Measurements from ENCODE around the gene FCAMR.

FCAMR gene

DNA sequence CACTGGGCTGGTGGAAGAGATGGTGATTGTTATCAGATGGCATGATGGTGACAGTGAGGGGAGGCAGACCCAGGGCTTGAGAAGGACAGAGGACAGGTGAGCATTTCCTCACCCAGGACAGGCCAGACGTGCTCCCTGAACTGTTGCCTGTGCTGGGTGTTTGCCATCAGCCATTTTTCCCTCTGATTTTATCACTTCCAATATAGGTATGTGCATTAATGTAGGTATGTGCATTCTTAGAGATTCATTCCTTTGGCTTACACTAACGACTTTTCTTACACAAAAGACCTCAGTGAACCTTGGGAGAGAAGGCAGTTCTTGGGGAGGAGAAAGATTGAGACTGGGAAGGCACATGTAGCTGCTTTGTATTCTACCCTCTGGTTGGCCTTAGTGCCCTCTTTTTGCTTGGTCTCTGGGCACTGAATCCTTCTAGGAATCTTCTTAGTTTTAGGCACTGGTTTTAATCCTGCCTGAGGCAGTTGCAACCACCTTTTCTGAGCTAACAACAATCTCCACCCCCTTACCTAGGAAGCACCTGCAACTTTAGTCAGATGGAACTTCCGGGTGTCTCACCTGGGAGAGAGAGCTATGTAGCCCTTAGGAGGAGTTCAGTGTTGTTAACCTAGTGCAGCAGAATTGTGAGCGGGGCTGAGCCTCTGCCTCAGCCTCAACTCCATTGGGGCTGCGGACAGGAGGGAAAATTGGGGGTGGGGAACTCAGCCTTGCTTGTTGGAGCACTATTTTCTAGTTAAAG is 31.4 kb upstream of the FCAMR start:
- in situ Hi-C loops (cut with MboI; ENCODE audit: low pct_unique_long_range_greater_than_20kb, low sequenced_read_pairs): no loop called here
- DNase-seq: no peak

DNA sequence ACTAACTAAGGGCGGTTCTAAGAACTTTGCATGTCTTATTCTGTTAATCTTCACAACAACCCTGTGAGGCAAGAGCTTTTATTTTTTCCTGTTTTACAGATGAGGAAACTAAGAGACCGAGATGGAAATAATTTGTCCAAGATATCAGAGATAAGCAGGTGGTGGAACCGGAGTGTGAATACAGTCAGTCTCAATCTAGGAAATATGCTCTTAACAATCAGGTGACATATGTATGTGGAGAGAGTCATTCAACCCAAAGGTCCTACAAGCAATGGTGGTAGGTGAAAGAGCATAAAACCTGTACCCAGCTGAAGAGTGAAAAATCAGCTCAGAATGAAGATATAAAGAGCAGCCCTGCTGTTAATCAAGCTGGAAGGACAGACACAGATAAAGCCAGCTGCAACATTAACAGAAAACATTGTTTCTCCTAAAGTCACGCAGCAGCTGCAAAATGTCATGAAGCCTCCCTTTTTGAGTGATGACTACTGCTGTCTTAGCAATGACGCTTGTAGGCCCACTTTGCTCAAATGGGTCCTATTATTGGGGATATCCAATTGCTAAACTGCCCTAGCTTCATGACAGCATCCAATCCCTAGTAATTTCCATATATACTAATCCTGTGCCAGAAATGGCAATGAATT is 30.5 kb upstream of the FCAMR start:
- DNase-seq: no peak
- in situ Hi-C loops (cut with MboI; ENCODE audit: low pct_unique_long_range_greater_than_20kb, low sequenced_read_pairs): no loop called here

DNA sequence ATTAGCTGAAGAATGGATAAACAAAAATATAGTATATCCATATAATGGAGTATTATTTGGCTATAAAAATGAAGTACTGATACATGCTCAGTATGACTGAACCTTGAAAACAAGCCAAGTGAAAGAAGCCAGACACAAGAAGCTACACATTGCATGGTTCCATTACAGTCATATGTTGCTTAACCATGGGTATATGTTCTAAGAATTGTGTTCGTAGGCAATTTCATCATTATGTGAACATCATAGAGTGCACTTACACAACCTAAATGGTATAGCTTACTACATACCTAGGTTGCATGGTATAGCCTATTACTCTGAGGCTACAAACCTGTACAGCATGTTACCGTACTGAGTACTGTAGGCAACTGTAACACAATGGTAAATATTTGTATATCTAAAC is 28.6 kb upstream of the FCAMR start:
- no peak for DNase-seq
- in situ Hi-C loops (cut with MboI; ENCODE audit: low pct_unique_long_range_greater_than_20kb, low sequenced_read_pairs): no loop called here

DNA sequence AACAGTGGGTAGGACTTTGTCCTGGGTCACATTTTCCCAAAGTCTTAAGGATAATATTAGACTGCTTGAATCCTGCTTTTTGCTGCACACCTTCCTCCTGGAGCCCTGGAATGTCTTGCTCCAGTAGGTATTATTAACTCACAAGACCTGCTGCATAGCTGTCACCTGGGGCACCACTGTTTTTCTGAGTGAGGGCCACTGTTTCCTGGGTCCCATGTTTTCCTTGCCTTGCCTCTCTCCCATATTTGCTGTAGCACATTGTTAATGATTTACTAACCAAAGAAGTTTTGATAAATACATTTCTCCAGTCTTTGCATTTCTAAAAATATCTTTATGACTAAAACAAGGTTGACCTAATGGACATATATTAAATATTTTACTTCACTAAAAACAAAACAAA is 22.5 kb upstream of the FCAMR start:
- no peak for DNase-seq
- in situ Hi-C loops (cut with MboI; ENCODE audit: low pct_unique_long_range_greater_than_20kb, low sequenced_read_pairs): no loop called here

DNA sequence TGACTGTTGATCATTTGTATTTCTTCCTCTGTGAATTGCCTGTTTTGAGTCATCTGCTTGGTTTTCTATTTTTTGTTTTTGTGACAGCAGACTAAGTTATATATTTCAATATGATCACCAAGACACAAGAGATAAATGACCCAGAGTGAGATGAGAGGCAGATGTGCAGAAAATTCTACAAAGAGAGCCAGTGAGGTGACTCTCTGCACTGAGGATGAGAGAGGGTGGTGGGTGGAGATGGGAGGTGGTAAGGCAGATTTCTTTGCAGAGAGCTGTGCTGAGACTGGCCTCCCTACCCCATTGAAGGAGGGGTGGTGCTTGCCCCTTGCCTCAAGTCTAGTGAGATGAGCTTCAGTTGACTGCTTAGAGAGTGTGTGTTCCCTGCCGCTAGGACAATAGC is 17.6 kb upstream of the FCAMR start:
- in situ Hi-C loops (cut with MboI; ENCODE audit: low pct_unique_long_range_greater_than_20kb, low sequenced_read_pairs): no loop called here
- no peak for DNase-seq

DNA sequence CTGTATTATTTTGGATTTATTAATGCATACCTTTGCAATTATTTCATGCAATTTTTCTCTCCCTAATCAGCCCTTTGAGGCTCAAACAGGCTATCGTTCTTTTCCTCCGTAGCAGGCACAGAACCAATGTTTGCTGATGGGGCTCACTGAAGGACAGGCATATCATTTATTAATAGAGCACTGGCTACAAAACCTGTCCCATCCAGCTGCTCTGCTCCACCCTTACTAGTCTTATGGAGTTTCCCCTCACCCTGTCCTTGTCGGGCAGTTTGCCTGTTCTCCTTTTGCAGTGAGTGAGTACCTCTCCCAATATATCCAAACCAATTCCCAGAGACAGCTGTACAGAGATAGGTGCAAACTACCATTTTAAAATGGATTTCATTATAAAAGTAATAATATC is 16.6 kb upstream of the FCAMR start:
- in situ Hi-C loops (cut with MboI; ENCODE audit: low pct_unique_long_range_greater_than_20kb, low sequenced_read_pairs): no loop called here

DNA sequence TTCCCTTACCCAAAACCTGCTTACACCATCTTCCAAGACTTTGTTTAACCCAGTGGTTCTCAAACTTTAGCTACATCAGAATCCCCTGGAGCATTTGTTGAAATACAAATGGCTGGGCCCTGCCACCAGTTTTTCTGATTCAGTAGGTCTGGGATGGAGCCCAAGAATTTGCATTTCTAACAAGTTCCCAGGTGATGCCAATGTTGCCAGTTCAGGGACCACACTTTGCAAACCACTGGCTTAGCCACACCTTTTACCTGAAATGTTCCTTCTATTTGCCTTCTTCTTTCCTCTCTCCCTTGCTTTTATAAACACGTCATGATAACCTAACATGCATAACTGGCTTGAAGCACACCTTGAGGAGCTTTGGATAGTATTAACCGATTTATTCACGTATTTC is 16.1 kb upstream of the FCAMR start:
- in situ Hi-C loops (cut with MboI; ENCODE audit: low pct_unique_long_range_greater_than_20kb, low sequenced_read_pairs): no loop called here
- no peak for DNase-seq

More for the DNA sequence above, 16.6 kb upstream of the FCAMR start:
- no peak for DNase-seq

DNA sequence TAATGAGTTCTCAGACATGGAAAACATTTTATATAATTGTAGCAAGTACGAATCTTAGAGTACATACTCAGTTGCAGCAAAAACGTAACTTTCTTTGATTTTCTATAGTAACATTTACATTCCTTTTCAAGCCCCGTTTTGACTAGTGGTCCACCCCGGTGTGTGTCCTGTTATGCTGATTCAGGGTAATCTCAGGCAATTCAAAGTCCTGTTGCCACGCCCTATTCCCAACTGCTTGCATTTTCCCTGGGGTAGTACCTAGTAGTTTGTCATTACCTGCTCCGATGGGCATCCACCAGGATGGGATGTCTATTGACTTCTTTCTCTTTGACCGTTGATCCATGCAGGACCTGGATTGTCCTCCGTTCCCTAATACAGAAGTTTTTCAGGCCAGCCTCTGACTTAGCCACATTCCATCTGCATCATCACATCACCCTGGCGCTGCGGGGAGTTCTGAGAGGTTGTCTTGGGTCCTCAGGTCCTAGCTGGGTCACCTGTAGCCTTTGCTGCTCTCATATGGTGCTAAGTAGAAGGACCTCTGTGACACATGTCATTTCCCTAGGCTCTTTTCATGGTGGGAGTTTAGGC is 15.0 kb upstream of the FCAMR start:
- DNase-seq: no peak
- in situ Hi-C loops (cut with MboI; ENCODE audit: low pct_unique_long_range_greater_than_20kb, low sequenced_read_pairs): no loop called here

DNA sequence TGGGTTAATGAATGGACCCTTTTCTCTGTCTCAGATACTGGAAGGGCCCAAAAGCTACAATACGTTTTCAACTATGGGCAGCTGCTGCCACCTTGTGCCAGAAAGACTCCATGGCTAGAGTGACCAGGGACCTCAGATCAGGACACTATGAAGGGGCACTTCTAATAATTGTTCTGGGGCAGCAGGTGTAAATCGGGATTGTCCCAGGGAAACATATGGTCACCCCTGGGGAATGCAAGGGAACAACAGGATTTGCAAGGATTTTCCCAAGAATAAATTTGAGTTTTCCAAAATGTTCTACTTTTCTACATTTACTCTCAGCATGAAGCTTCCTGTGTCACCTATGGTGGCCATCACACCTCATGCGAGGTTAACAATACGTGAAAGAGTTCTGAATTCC is 12.0 kb upstream of the FCAMR start:
- DNase-seq: peak; percentile 66
- in situ Hi-C loops (cut with MboI; ENCODE audit: low pct_unique_long_range_greater_than_20kb, low sequenced_read_pairs): no loop called here

DNA sequence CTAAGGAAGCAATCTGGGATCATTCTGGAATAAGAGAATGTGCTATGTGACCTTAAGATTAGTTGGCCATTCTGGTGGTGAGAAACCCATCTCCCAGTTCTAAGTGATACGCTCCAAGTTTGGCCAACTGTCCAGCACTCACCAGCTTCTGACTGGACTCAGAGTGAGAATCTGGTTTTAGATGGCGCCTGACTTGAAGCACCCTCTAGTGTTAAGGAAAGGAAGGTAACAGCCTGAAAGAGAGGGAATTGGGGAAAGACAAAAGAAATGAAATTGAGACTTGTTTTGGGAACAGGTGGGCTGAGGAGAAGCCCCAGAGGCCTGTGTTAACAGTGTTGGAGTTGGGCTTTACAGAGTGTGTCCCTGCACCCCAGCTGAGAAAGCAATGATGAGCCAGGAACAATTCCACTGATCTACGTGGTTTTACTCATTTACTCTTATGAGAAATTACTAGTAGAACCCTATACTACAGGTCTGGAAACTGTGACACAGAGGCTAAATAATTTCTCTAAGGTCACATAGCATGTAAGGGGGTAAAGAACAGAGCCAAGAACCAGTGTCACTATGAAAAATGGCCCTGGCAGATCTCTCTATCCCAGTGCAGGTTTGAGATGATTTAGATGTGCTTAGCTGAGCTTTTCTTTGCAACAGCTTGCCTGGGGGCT is 9.3 kb upstream of the FCAMR start:
- in situ Hi-C loops (cut with MboI; ENCODE audit: low pct_unique_long_range_greater_than_20kb, low sequenced_read_pairs): no loop called here
- DNase-seq: peak; percentile 22

DNA sequence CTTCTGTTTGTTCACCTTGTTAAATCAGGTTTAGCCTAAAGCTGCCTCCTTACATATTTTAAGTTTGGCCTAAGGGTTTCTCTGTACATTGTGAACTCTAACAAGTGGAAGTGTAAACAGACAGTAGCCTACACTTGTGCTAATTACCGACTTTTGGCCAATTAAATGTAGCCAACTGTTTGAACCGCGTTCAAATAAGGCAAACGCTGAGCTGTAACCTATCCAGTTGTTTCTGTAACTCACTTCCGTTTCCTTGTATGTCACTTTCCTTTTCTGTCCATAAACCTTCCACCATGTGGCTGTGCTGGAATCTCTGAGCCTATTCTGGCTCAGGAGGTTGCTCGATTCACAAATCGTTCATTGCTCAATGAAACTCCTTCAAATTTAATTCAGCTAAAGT is 8.0 kb upstream of the FCAMR start:
- in situ Hi-C loops (cut with MboI; ENCODE audit: low pct_unique_long_range_greater_than_20kb, low sequenced_read_pairs): no loop called here
- no peak for DNase-seq

DNA sequence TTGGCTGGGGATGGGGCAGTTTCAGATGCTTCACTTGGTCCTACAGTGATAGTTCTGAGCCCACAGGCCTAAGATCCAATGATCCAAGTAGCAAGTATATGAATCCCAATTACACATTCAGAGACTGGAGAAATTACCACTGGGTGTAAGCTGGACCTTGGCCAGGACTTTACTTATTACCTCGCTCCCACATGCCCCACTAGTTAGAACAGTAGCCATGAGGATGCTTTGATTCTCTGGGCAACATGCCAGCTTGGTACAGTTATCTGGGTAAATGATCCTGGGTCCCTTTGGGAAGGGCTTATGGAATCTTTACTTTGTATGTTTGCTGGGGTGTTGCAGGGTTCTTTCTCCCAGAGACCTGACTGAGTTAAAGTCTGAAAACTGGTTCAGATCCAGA is 5.0 kb upstream of the FCAMR start:
- in situ Hi-C loops (cut with MboI; ENCODE audit: low pct_unique_long_range_greater_than_20kb, low sequenced_read_pairs): no loop called here
- DNase-seq: no peak

DNA sequence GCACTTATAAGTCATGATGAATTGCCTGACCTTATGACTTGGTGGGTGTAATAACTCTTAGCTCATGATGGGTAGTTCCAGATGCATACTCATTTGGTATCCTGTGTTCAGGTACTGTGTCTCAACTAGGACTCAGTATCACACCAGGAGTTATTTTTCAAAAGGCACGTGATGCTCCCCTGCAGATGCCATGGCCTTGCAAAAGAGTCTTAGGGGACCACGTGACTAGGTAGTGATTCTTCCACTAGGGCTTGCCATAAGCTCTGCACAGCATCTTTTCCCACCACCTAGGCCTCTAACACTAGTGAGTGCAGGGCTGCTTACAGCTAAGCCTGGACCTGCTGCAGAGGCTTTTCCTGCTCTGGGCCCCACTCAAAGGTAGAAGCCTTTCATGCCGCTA is 3.9 kb upstream of the FCAMR start:
- in situ Hi-C loops (cut with MboI; ENCODE audit: low pct_unique_long_range_greater_than_20kb, low sequenced_read_pairs): no loop called here
- no peak for DNase-seq

DNA sequence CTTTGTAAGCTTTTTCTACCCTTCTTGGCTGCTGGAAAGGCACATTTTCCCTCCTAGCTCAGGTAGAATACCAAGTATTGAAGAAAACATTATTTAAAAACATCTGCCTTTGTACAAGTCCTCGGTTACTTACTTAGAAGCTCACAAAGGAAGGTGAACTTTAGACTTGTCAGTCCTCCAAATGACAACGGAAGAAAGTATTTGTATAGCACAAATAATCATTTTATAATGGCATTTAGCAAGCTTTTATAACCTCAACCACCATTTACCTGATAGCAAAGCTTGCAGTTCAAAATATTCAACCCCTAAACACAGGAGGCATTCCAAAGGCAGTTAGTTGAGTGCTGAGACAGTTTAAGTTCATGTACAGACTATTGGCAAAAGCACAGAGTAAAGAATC is 2.5 kb upstream of the FCAMR start:
- in situ Hi-C loops (cut with MboI; ENCODE audit: low pct_unique_long_range_greater_than_20kb, low sequenced_read_pairs): no loop called here
- no peak for DNase-seq

DNA sequence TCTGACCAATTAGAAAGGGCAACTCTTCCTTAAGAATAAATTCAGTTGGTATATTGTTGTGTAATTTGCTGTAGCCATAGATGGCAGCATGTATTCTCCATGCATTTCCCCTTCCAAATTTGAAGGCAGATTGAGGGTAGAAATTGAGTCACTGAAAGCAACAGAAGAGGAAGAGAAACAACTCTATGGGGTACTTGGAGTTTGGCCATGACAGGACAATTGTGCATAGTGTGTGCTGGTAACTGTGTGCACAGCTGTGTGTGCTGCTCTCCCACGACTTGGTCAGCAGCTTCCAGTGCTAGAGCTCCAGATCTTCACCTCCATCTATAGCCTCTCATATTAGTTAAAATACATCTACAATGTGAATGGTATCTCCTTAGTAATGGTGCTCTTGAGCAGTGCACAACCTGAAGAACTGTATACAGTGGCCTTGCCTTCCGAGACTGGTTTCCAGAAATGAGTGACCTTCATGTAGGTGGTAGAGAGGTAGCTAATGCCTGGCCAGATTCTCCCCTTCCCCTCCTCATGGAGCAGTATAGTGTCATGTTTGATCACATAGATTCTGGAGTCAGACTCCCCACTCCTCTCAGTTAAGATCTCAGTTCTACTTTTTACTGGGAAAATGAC is 882 bp upstream of the FCAMR start:
- in situ Hi-C loops (cut with MboI; ENCODE audit: low pct_unique_long_range_greater_than_20kb, low sequenced_read_pairs): no loop called here
- no peak for DNase-seq

DNA sequence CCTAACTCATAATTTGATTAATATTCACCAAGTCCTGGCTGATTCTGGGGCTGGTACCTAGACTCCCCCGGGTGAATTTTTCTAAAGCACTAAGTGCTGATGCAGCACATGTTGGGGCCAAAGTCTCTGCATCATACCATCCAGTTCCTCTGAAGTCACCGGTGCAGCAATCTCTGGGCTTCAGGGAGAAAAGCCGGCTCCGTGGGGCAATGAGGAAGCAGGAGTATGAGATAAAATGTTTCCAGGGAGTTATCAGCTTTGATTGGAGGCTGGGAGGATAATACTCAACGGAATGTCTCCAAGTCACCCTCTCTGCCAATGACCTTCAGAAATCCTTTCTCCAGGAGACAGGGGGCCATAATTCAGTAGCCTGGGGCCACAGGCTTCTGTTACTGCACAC is 1.2 kb downstream of the FCAMR start:
- in situ Hi-C loops (cut with MboI; ENCODE audit: low pct_unique_long_range_greater_than_20kb, low sequenced_read_pairs): no loop called here

DNA sequence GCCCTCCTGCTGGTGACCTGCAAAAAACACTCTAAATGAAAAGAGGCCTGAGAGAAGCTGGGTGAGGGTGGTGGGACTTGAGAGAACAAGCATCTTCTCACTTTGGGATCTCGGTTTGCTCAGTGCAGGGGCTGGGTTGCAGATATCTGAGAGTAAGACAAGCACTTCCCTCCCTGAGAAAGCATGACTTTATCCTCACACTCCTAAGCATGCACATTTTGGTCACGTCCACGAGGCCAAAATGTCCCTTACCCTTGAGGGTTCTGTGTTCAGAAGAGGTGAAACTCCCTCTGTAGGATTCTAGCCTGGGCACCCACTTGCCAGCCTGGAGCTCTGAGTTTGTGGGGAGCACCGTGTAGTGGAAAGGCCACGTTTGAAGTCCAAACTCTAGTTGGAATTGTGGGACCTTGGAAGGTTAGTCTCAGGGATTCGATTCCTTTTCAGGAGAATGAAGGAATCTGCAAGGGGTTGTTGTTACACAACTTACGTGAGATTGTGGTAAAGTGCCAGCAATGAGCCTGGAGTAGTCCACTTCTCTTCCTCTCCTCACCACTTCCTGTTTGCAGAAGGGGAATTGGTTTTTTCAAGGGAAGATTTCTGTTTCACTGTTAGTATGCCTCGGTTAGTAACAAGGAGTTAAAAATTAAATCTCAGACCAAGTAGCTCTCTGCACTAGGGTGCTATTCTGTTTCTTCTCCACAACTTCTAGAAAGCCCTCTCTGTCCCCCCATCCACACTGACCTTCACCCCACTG is 3.0 kb downstream of the FCAMR start:
- peak; percentile 74 for DNase-seq
- in situ Hi-C loops (cut with MboI; ENCODE audit: low pct_unique_long_range_greater_than_20kb, low sequenced_read_pairs): no loop called here

More for the DNA sequence above, 1.2 kb downstream of the FCAMR start:
- DNase-seq: no peak

DNA sequence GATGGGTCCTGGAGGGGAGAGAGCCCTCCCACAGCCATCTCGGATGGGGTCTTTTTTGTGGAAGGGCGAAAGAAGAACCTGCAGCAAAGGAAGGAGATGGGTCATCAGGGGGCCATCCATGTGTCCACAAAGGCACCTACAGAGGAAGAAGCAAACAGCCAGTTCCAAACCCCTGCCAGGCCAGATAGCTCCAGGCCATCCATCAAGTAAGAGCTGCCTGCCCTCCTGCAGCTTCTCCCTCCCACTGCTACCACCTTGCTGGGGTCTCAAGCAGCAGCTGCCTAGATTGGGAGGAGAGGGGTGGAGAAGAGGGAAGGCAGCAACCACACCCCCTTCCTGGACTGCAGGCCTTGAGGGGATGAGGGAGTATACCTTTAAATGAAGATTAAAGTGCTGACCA is 4.5 kb downstream of the FCAMR start:
- in situ Hi-C loops (cut with MboI; ENCODE audit: low pct_unique_long_range_greater_than_20kb, low sequenced_read_pairs): no loop called here
- DNase-seq: no peak

DNA sequence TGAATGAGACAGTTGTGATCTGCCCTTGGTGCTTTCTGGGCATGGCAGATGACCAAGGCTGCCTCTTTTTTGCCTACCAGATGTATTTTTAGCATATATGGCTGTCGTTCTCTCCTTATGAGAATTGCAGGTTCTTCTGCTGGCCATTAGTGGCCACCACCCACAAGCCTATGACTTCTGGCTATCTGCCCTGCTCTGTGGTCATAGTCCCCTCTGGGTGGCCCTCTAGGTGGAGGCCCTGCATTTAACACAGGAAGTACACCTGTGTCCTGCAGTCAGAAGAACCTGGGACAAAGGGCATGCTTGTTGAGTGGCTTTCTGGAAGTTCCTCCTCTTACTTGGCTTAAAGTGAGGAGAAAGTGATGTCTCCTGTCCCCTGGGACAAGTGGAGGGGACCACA is 6.5 kb downstream of the FCAMR start:
- in situ Hi-C loops (cut with MboI; ENCODE audit: low pct_unique_long_range_greater_than_20kb, low sequenced_read_pairs): no loop called here
- no peak for DNase-seq
